ENCODE results near the gene KRT82. TPM values are rescaled to one million over a fixed set of nuclear protein-coding genes. Genes with fewer than 3 reads are reported as not detected.
"Not testable (repeated sequence)": the region's sequence is repeated elsewhere in the genome, so short reads cannot be mapped to it uniquely, and the experiment has no call there.

KRT82 gene
- total RNA-seq, 1 donor from 2014 or later = not detected

GRCh38 chr12:52353766-52354165 lies 52.4 kb downstream of the KRT82 start:
- no peak for ATAC-seq
- intact Hi-C loops (cut with micrococcal nuclease) = no loop called here
- no peak for DNase-seq

- ATAC-seq (no peak), DNase-seq (no peak)
- intact Hi-C loops (cut with micrococcal nuclease) = no loop called here
Observed at GRCh38 chr12:52352951-52353350, 53.2 kb downstream of the KRT82 start.

- ATAC-seq (peak; percentile 80), DNase-seq (peak; percentile 66)
- intact Hi-C loops (cut with micrococcal nuclease) = no loop called here
Observed at GRCh38 chr12:52351196-52352059, 54.7 kb downstream of the KRT82 start.

GRCh38 chr12:52350786-52351185 lies 55.3 kb downstream of the KRT82 start:
- ATAC-seq = no peak
- DNase-seq = no peak

GRCh38 chr12:52350021-52350620 lies 56.0 kb downstream of the KRT82 start:
- intact Hi-C loops (cut with micrococcal nuclease) = no loop called here
- DNase-seq = no peak
- no peak for ATAC-seq

More at GRCh38 chr12:52350786-52351185, 55.3 kb downstream of the KRT82 start:
- intact Hi-C loops (cut with micrococcal nuclease) = no loop called here

- DNase-seq = no peak
- intact Hi-C loops (cut with micrococcal nuclease) = no loop called here
- ATAC-seq = no peak
Observed at GRCh38 chr12:52349196-52349595, 56.9 kb downstream of the KRT82 start.

- ATAC-seq = no peak
- intact Hi-C loops (cut with micrococcal nuclease) = no loop called here
- DNase-seq = no peak
Observed at GRCh38 chr12:52347551-52348510, 58.3 kb downstream of the KRT82 start.

GRCh38 chr12:52347016-52347415 lies 59.1 kb downstream of the KRT82 start:
- DNase-seq (no peak), ATAC-seq (no peak)
- intact Hi-C loops (cut with micrococcal nuclease) = no loop called here

- intact Hi-C loops (cut with micrococcal nuclease) = no loop called here
- DNase-seq (peak; percentile 46), ATAC-seq (peak; percentile 89)
Observed at GRCh38 chr12:52346593-52346992, 59.5 kb downstream of the KRT82 start.

GRCh38 chr12:52345041-52345440 lies 61.1 kb downstream of the KRT82 start:
- intact Hi-C loops (cut with micrococcal nuclease) = not testable (repeated sequence)

GRCh38 chr12:52344111-52344510 lies 62.0 kb downstream of the KRT82 start:
- no peak for DNase-seq
- intact Hi-C loops (cut with micrococcal nuclease) = no loop called here
- no peak for ATAC-seq

More at GRCh38 chr12:52345041-52345440, 61.1 kb downstream of the KRT82 start:
- not testable (repeated sequence) for DNase-seq, ATAC-seq

Other genes starting within 250 kb of the KRT82 start
- not detected for gene KRT80, start 214.3 kb downstream of the KRT82 start, total RNA-seq
- 0.69 TPM for gene KRT7, start 173.1 kb downstream of the KRT82 start, total RNA-seq
- not detected for gene KRT86, start 131.7 kb downstream of the KRT82 start, total RNA-seq
- gene KRT81, start 114.8 kb downstream of the KRT82 start, total RNA-seq = not detected
- not detected for gene KRT83, start 84.9 kb downstream of the KRT82 start, total RNA-seq
- gene KRT85, start 38.9 kb downstream of the KRT82 start, total RNA-seq = not detected
- not detected for gene KRT84, start 20.7 kb downstream of the KRT82 start, total RNA-seq
- not detected for gene KRT75, start 28.0 kb upstream of the KRT82 start, total RNA-seq
- gene KRT6B, start 45.8 kb upstream of the KRT82 start, total RNA-seq = not detected
- gene KRT6C, start 67.5 kb upstream of the KRT82 start, total RNA-seq = not detected
- 0.27 TPM for gene KRT6A, start 86.9 kb upstream of the KRT82 start, total RNA-seq
- 1.1 TPM for gene KRT5, start 114.1 kb upstream of the KRT82 start, total RNA-seq
- gene KRT71, start 146.8 kb upstream of the KRT82 start, total RNA-seq = not detected
- gene KRT74, start 167.5 kb upstream of the KRT82 start, total RNA-seq = not detected
- gene KRT72, start 195.1 kb upstream of the KRT82 start, total RNA-seq = not detected
- not detected for gene KRT73, start 212.2 kb upstream of the KRT82 start, total RNA-seq
- gene KRT2, start 245.9 kb upstream of the KRT82 start, total RNA-seq = not detected